Spinal cord (tissue), 10 donors: ENCODE measurements around the gene BEND7. TPM values are rescaled to one million over a fixed set of nuclear protein-coding genes. Genes with fewer than 3 reads are reported as not detected.
"Not testable (repeated sequence)": the region's sequence is repeated elsewhere in the genome, so short reads cannot be mapped to it uniquely, and the experiment has no call there.

Experiments
- DNase-seq, 6 donors: peaks; one replicate each; pipeline versions ENCODE4 v3.0.0 to v3.0.0-alpha.2; 2013 to 2015; ENCODE audit warnings: low spot score in 6 of 6, low read depth in 4 of 6
- H3K27ac ChIP-seq: one replicate; pipeline ENCODE4 v1.5.1; 2013; ENCODE audit warnings: low read depth, low read length, control low read depth
- H3K27me3 ChIP-seq: one replicate; pipeline ENCODE4 v1.6.1; 2013; ENCODE audit warnings: low read length; ENCODE audit not compliant: control insufficient read depth, insufficient read depth
- H3K36me3 ChIP-seq: one replicate; pipeline ENCODE4 v1.6.1; 2013; ENCODE audit warnings: low read length; ENCODE audit not compliant: control insufficient read depth, insufficient read depth
- H3K4me1 ChIP-seq: one replicate; pipeline ENCODE4 v1.6.1; 2013; ENCODE audit warnings: low read length; ENCODE audit not compliant: control insufficient read depth, insufficient read depth
- H3K4me3 ChIP-seq: one replicate; pipeline ENCODE4 v1.5.1; 2013; ENCODE audit warnings: low read depth, low read length, control low read depth
- H3K9me3 ChIP-seq: one replicate; pipeline ENCODE4 v1.6.1; 2013; ENCODE audit warnings: low read length; ENCODE audit not compliant: control insufficient read depth, insufficient read depth
- WGBS: methylation state at CpG from one replicate; pipeline ENCODE4 v1.1.5; 2013; ENCODE audit warnings: missing lambda C conversion rate; ENCODE audit not compliant: insufficient coverage; 5-methylcytosine and 5-hydroxymethylcytosine counted together
- polyA plus RNA-seq, 2 donors: library from polyadenylated mRNA; unstranded; fragments of 120-200 nt; gene quantifications; one replicate each; pipeline ENCODE4 v1.2.1, GENCODE V29; 2013; ENCODE audit not compliant: insufficient read length in 2 of 2
- total RNA-seq, 2 donors: library from RNA; depleted of rRNA in 1 of 2; stranded (reverse); fragments of 120-200 nt in 1 of 2; fragments of >200 nt in 1 of 2; gene quantifications; one replicate each; pipeline versions ENCODE4 v1.2.3 to v1.2.4, GENCODE V29; 2013 to 2014
- donor health status: healthy.

The BEND7 gene
- total and polyA plus RNA-seq, 4 donors: 20.0 to 28.2 (median 24.2) TPM

- 91% methylated on average over 5 of the region's 9 CpGs for WGBS
- Histone ChIP-seq H3K27ac (no peak overlapping the region), H3K4me3 (no peak overlapping the region), H3K36me3 (no peaks in the 10 kb centered on the region), H3K9me3 (no peaks in the 10 kb centered on the region), H3K4me1 (no peaks in the 10 kb centered on the region), H3K27me3 (no peaks in the 10 kb centered on the region)
- DNase-seq: no peak
These were observed 111.2 kb downstream of the BEND7 start for GRCh38 chr10:13417459-13418126.

GRCh38 chr10:13416760-13417159, 112.1 kb downstream of the BEND7 start:
- Histone ChIP-seq H3K9me3 (no peaks in the 10 kb centered on the region), H3K27me3 (no peaks in the 10 kb centered on the region), H3K4me1 (no peaks in the 10 kb centered on the region), H3K4me3 (no peak overlapping the region), H3K27ac (no peak overlapping the region), H3K36me3 (no peaks in the 10 kb centered on the region)
- WGBS: 100% methylated on average over 1 of the region's 2 CpGs
- no peak for DNase-seq

- Histone ChIP-seq H3K27ac (no peak overlapping the region), H3K27me3 (no peaks in the 10 kb centered on the region), H3K36me3 (no peaks in the 10 kb centered on the region), H3K9me3 (no peaks in the 10 kb centered on the region), H3K4me1 (no peaks in the 10 kb centered on the region), H3K4me3 (no peak overlapping the region)
- DNase-seq: peak in 1 of 6 donors; percentile 7
- 90% methylated on average over 2 of the region's 2 CpGs for WGBS
These were observed 114.0 kb downstream of the BEND7 start for GRCh38 chr10:13414855-13415254.

- Histone ChIP-seq H3K27ac (no peak overlapping the region), H3K4me3 (no peak overlapping the region), H3K36me3 (no peaks in the 10 kb centered on the region), H3K27me3 (no peaks in the 10 kb centered on the region), H3K9me3 (no peaks in the 10 kb centered on the region), H3K4me1 (no peaks in the 10 kb centered on the region)
- no peak for DNase-seq
- no CpG with 5 or more reads among the region's 1 CpG for WGBS
These were observed 114.7 kb downstream of the BEND7 start for GRCh38 chr10:13414137-13414536.

GRCh38 chr10:13412894-13413293, 115.9 kb downstream of the BEND7 start:
- Histone ChIP-seq H3K36me3 (no peaks in the 10 kb centered on the region), H3K9me3 (no peaks in the 10 kb centered on the region)
- no CpG with 5 or more reads among the region's 3 CpGs for WGBS

GRCh38 chr10:13404791-13405190, 124.0 kb downstream of the BEND7 start:
- no peaks in the 10 kb centered on the region for H3K9me3 ChIP-seq
- H3K27ac ChIP-seq: no peak overlapping the region
- H3K36me3 ChIP-seq: no peaks in the 10 kb centered on the region
- no peak for DNase-seq
- H3K27me3 ChIP-seq: no peaks in the 10 kb centered on the region
- WGBS: 85% methylated on average over 3 of the region's 5 CpGs
- no peaks in the 10 kb centered on the region for H3K4me1 ChIP-seq
- no peak overlapping the region for H3K4me3 ChIP-seq

More at GRCh38 chr10:13412894-13413293, 115.9 kb downstream of the BEND7 start:
- Histone ChIP-seq H3K4me1 (no peaks in the 10 kb centered on the region), H3K27ac (no peak overlapping the region), H3K4me3 (no peak overlapping the region), H3K27me3 (no peaks in the 10 kb centered on the region)
- no peak for DNase-seq

GRCh38 chr10:13404305-13404759, 124.5 kb downstream of the BEND7 start:
- no peak overlapping the region for H3K27ac ChIP-seq
- no peak overlapping the region for H3K4me3 ChIP-seq
- no peaks in the 10 kb centered on the region for H3K4me1 ChIP-seq
- no peaks in the 10 kb centered on the region for H3K9me3 ChIP-seq
- WGBS: no CpG with 5 or more reads among the region's 3 CpGs
- DNase-seq: no peak
- no peaks in the 10 kb centered on the region for H3K27me3 ChIP-seq
- H3K36me3 ChIP-seq: no peaks in the 10 kb centered on the region

GRCh38 chr10:13403426-13403825, 125.4 kb downstream of the BEND7 start:
- H3K36me3 ChIP-seq, H3K4me3 ChIP-seq, H3K4me1 ChIP-seq, H3K27me3 ChIP-seq, H3K27ac ChIP-seq, H3K9me3 ChIP-seq, DNase-seq: not testable (repeated sequence)
- WGBS: 91% methylated on average over 4 of the region's 7 CpGs

- no peaks in the 10 kb centered on the region for H3K4me1 ChIP-seq
- DNase-seq: no peak
- H3K27ac ChIP-seq: no peak overlapping the region
- H3K4me3 ChIP-seq: no peak overlapping the region
- WGBS: 90% methylated on average over 5 of the region's 8 CpGs
- H3K9me3 ChIP-seq: no peaks in the 10 kb centered on the region
- H3K27me3 ChIP-seq: no peaks in the 10 kb centered on the region
- H3K36me3 ChIP-seq: no peaks in the 10 kb centered on the region
These were observed 126.8 kb downstream of the BEND7 start for GRCh38 chr10:13402021-13402420.

GRCh38 chr10:13401142-13401541, 127.7 kb downstream of the BEND7 start:
- DNase-seq: no peak
- no peaks in the 10 kb centered on the region for H3K4me1 ChIP-seq
- no CpG with 5 or more reads among the region's 3 CpGs for WGBS
- H3K9me3 ChIP-seq: no peaks in the 10 kb centered on the region
- H3K36me3 ChIP-seq: no peaks in the 10 kb centered on the region
- H3K4me3 ChIP-seq: no peak overlapping the region
- H3K27me3 ChIP-seq: no peaks in the 10 kb centered on the region
- no peak overlapping the region for H3K27ac ChIP-seq
